ENCODE results near the gene PACRG. TPM values are rescaled to one million over a fixed set of nuclear protein-coding genes. Genes with fewer than 3 reads are reported as not detected.

Gene PACRG
- total and polyA plus RNA-seq, 2 of the 8 experiments (the other 6 are each of a cell fraction or from before 2014, with no cell fraction given), result 0.44 to 0.54 TPM

GRCh38 chr6:163113358-163113962 lies 385.7 kb downstream of the PACRG start (continued):
- TF ChIP-seq ATF3 (IDR thresholded peaks at IDR 0.05; ENCODE audit: insufficient read depth, low read depth, low read length), result no peak
- TF ChIP-seq CBX8 (IDR thresholded peaks at IDR 0.05; ENCODE audit: borderline replicate concordance, low read depth, low read length), result no peak
- TF ChIP-seq HDAC2 (IDR thresholded peaks at IDR 0.05; ENCODE audit: borderline replicate concordance in 1 of 2, low read depth in 2 of 2, low read length in 2 of 2), result no peak
- TF ChIP-seq CREB1 (IDR thresholded peaks at IDR 0.05), result no peak
- TF ChIP-seq HDAC6 (IDR thresholded peaks at IDR 0.05; ENCODE audit: low read depth, low read length), result no peak
- no peak for TF ChIP-seq NANOG (IDR thresholded peaks at IDR 0.05; ENCODE audit: insufficient read depth, low read depth, low read length, poor library complexity, severe bottlenecking)
